OCI-LY7 (cell line): ENCODE results near the gene PARD3. TPM values are rescaled to one million over a fixed set of nuclear protein-coding genes. Genes with fewer than 3 reads are reported as not detected.

Experiments used
- BruUV-seq: library from RNA; stranded (reverse); fragments of 400-500 nt; replicated peaks from 2 replicates; lab custom pipeline; 2021; lab: Mats Ljungman, UMichigan
- CTCF ChIA-PET: fragments of 300-600 bp; sonication (Branson Sonifier 250); formaldehyde crosslinking; loops from one replicate; lab custom pipeline; 2022; ENCODE audit warnings: antibody characterized with exemption; ENCODE audit not compliant: unreplicated experiment; lab: Charles Lee
- POLR2A ChIA-PET: fragments of 300-600 bp; sonication (Branson Sonifier 250); formaldehyde crosslinking; loops from one replicate; lab custom pipeline; 2022; ENCODE audit warnings: antibody characterized with exemption; lab: Charles Lee
- DNase-seq: peaks from one replicate; pipeline ENCODE4 v3.0.0-alpha.2; 2015; ENCODE audit warnings: low spot score
- H2AFZ ChIP-seq: fragments of 200-600 bp; sonication (generic), shearing (Covaris generic); 2 replicates; pipeline ENCODE4 v1.6.1; 2014; ENCODE audit warnings: mild to moderate bottlenecking, antibody characterized with exemption, low read length, moderate library complexity
- H3K27ac ChIP-seq: fragments of 200-600 bp; sonication (generic); 2 replicates; pipeline ENCODE4 v1.5.1; 2014; ENCODE audit warnings: mixed run types, low read depth, mild to moderate bottlenecking, moderate library complexity, low read length, inconsistent platforms; ENCODE audit not compliant: poor library complexity, severe bottlenecking
- H3K36me3 ChIP-seq: fragments of 200-600 bp; sonication (generic); 2 replicates; pipeline ENCODE4 v1.6.1; 2014; ENCODE audit warnings: mild to moderate bottlenecking, antibody characterized with exemption, low read length, moderate library complexity, mixed read lengths; ENCODE audit not compliant: insufficient read depth
- H3K4me1 ChIP-seq: fragments of 200-600 bp; sonication (generic); 2 replicates; pipeline ENCODE4 v1.5.1; 2014; ENCODE audit warnings: mild to moderate bottlenecking, low read length; ENCODE audit not compliant: insufficient read depth, poor library complexity, severe bottlenecking
- H3K4me2 ChIP-seq: fragments of 200-600 bp; sonication (generic); 2 replicates; pipeline ENCODE4 v1.6.1; 2014; ENCODE audit warnings: mild to moderate bottlenecking, low read length
- H3K4me3 ChIP-seq: fragments of 200-600 bp; sonication (generic); 2 replicates; pipeline ENCODE4 v1.5.1; 2014; ENCODE audit warnings: mild to moderate bottlenecking, low read depth, low read length; ENCODE audit not compliant: poor library complexity, severe bottlenecking
- H3K79me2 ChIP-seq: fragments of 200-600 bp; sonication (generic); 2 replicates; pipeline ENCODE4 v1.6.1; 2016; ENCODE audit warnings: low read depth, mild to moderate bottlenecking, low read length, moderate library complexity, mixed read lengths; ENCODE audit not compliant: insufficient read depth
- H3K9me2 ChIP-seq: fragments of 200-600 bp; sonication (generic); 2 replicates; pipeline ENCODE4 v1.6.1; 2016; ENCODE audit warnings: mild to moderate bottlenecking, low read length, mixed read lengths; ENCODE audit not compliant: insufficient read depth
- H3K9me3 ChIP-seq: fragments of 200-600 bp; sonication (generic); 2 replicates; pipeline ENCODE4 v1.6.1; 2014; ENCODE audit warnings: mild to moderate bottlenecking, mixed run types, low read length, mixed read lengths
- H4K20me1 ChIP-seq: fragments of 200-600 bp; sonication (generic); 2 replicates; pipeline ENCODE4 v1.6.1; 2014; ENCODE audit warnings: mild to moderate bottlenecking, antibody characterized with exemption, low read length, moderate library complexity, mixed read lengths; ENCODE audit not compliant: insufficient read depth
- EZH2phosphoT487 ChIP-seq: fragments of 200-600 bp; sonication (generic); IDR thresholded peaks from 2 replicates; pipeline ENCODE4 v1.6.1; 2018; ENCODE audit warnings: low read depth, borderline replicate concordance, mild to moderate bottlenecking, mixed run types, antibody characterized with exemption, low read length, moderate library complexity, mixed read lengths
- intact Hi-C: fragments of 100-400 bp; cut with micrococcal nuclease; formaldehyde crosslinking; loops from one replicate; pipeline ENCODE4 v1.10.0; 2022; ENCODE audit not compliant: unreplicated experiment
- total RNA-seq, 2 experiments: library from RNA; depleted of rRNA in 1 of 2; stranded (reverse); fragments of >200 nt in 1 of 2; shearing (Covaris generic) in 1 of 2; gene quantifications; 2 replicates each; pipeline ENCODE4 v1.2.3, GENCODE V29; 2014 to 2022
- TF ChIP-seq, protein P1 (sequence below): fragments of 200-600 bp; sonication (generic); conservative IDR thresholded peaks from 2 replicates; pipeline ENCODE4 v1.5.1; 2014; ENCODE audit warnings: mild to moderate bottlenecking, antibody characterized with exemption, low read length, moderate library complexity, mixed read lengths

PARD3 gene
- total RNA-seq, 2 experiments from 2014 or later: not detected

DNA sequence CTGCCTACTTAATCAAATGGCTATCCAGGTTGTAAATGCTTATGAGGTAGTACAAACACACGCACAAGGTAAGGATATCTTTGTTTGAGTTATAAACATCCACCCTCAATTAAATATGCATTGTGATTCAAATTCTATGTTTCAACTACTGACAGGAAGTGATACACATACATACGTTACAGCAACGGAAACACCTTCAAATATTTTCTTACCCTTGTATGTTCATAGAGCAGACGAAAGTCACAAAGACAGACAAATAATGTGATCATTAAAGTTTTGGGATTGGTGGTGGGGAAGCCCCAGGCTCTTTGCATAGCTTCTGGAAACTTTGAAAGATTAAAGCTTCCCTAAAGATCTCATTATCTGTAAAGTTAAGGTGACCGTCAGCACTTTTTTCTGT, 521.0 kb downstream of the PARD3 start:
- CTCF ChIA-PET: no interaction called here
- Histone ChIP-seq H3K9me3 (no peaks in the 10 kb centered on the region), H3K4me2 (no peak overlapping the region), H3K9me2 (no peaks in the 10 kb centered on the region), H2AFZ (no peak overlapping the region), H3K27ac (no peak overlapping the region), H3K36me3 (no peaks in the 10 kb centered on the region), H3K79me2 (no peaks in the 10 kb centered on the region), H4K20me1 (no peaks in the 10 kb centered on the region), H3K4me3 (no peak overlapping the region), H3K4me1 (no peaks in the 10 kb centered on the region)
- intact Hi-C loops: no loop called here
- POLR2A ChIA-PET: no interaction called here
- BruUV-seq: no TSS peak
- DNase-seq: no peak
- no peak for TF ChIP-seq EZH2phosphoT487
- TF ChIP-seq, protein P1, sequence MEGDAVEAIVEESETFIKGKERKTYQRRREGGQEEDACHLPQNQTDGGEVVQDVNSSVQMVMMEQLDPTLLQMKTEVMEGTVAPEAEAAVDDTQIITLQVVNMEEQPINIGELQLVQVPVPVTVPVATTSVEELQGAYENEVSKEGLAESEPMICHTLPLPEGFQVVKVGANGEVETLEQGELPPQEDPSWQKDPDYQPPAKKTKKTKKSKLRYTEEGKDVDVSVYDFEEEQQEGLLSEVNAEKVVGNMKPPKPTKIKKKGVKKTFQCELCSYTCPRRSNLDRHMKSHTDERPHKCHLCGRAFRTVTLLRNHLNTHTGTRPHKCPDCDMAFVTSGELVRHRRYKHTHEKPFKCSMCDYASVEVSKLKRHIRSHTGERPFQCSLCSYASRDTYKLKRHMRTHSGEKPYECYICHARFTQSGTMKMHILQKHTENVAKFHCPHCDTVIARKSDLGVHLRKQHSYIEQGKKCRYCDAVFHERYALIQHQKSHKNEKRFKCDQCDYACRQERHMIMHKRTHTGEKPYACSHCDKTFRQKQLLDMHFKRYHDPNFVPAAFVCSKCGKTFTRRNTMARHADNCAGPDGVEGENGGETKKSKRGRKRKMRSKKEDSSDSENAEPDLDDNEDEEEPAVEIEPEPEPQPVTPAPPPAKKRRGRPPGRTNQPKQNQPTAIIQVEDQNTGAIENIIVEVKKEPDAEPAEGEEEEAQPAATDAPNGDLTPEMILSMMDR: no peak

DNA sequence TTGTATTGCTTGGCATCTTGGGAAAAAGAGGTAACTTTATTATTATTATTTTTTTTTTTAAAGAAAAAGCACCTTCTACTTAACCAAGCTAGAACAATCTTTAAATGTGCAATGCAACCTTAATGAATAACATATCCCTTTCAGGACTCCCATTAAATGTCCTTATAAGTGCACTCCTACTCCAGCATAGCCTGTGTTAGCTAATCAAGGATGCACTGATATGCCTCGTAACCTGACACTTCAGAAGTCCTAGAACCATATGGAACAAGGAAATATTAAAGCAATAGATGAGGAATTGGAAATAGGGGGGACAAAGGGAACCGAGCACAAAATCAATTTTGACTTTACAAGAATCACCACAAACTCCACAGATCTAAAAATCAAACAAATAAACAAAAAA, 522.4 kb downstream of the PARD3 start:
- H3K27ac ChIP-seq: no peak overlapping the region
- no peak overlapping the region for H2AFZ ChIP-seq
- TF ChIP-seq EZH2phosphoT487: no peak
- TF ChIP-seq, protein P1: no peak
- no peaks in the 10 kb centered on the region for H3K9me3 ChIP-seq
- CTCF ChIA-PET: no interaction called here
- BruUV-seq: no TSS peak
- DNase-seq: no peak
- H3K4me1 ChIP-seq: no peaks in the 10 kb centered on the region
- no peak overlapping the region for H3K4me3 ChIP-seq
- no peaks in the 10 kb centered on the region for H4K20me1 ChIP-seq
- H3K79me2 ChIP-seq: no peaks in the 10 kb centered on the region
- intact Hi-C loops: no loop called here
- H3K9me2 ChIP-seq: no peaks in the 10 kb centered on the region
- H3K36me3 ChIP-seq: no peaks in the 10 kb centered on the region
- no peak overlapping the region for H3K4me2 ChIP-seq
- POLR2A ChIA-PET: no interaction called here

DNA sequence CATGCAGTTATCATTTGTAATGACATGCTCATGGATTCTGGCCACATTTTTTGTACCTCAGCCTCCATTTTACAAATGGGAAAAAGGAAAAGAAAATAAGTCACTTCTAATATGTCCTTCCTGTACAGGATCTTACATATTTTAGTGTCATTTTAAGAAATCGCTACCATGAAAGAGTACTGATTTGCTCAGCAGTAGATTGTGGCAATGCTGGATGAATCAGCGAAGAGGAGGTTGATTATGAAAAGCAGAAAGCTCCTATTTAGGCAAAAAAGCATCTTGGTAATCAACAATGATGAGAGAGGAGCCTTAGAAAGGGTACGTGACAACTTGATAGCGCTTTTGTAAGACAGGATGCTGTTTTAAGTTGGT, 522.9 kb downstream of the PARD3 start:
- Histone ChIP-seq H3K27ac (no peak overlapping the region), H3K9me2 (no peaks in the 10 kb centered on the region), H4K20me1 (no peaks in the 10 kb centered on the region), H3K4me2 (no peak overlapping the region), H3K79me2 (no peaks in the 10 kb centered on the region), H2AFZ (no peak overlapping the region), H3K4me1 (no peaks in the 10 kb centered on the region), H3K9me3 (no peaks in the 10 kb centered on the region), H3K4me3 (no peak overlapping the region), H3K36me3 (no peaks in the 10 kb centered on the region)
- DNase-seq: no peak
- ChIA-PET POLR2A (no interaction called here), CTCF (no interaction called here)
- no TSS peak for BruUV-seq
- no peak for TF ChIP-seq EZH2phosphoT487
- TF ChIP-seq, protein P1: no peak
- intact Hi-C loops: no loop called here
